H1 (cell line): ENCODE measurements around the gene FAM72B. TPM values are rescaled to one million over a fixed set of nuclear protein-coding genes. Genes with fewer than 3 reads are reported as not detected.
"Not testable (repeated sequence)": the region's sequence is repeated elsewhere in the genome, so short reads cannot be mapped to it uniquely, and the experiment has no call there.

Experiments used
- CTCF ChIA-PET: fragments of 300-600 bp; sonication (Branson Sonifier 250); formaldehyde crosslinking; loops from one replicate; lab custom pipeline; 2021; ENCODE audit not compliant: partially characterized antibody; lab: Charles Lee
- POLR2A ChIA-PET: fragments of 300-600 bp; sonication (Branson Sonifier 250); formaldehyde crosslinking; loops from one replicate; lab custom pipeline; 2021; ENCODE audit warnings: inconsistent platforms; ENCODE audit not compliant: partially characterized antibody; lab: Charles Lee
- DNase-seq, 2 experiments: peaks; one replicate each; pipeline versions ENCODE4 v3.0.0 to v3.0.0-alpha.2; 2010 to 2022; ENCODE audit warnings: low spot score in 2 of 2, low read depth in 1 of 2, mixed read lengths in 1 of 2
- FAIRE-seq: peaks from 2 replicates; lab custom pipeline; 2011; peaks lifted over from hg19 to GRCh38; lab: Jason Lieb, UNC
- H2AFZ ChIP-seq: 2 replicates; pipeline ENCODE4 v1.8.1; 2012; ENCODE audit warnings: low read length, inconsistent platforms
- H2AK5ac ChIP-seq: 2 replicates; pipeline ENCODE4 v1.6.1; 2013; ENCODE audit warnings: low read depth, low read length
- H2BK120ac ChIP-seq: replicated peaks from 2 replicates; pipeline ENCODE3; 2013; ENCODE audit warnings: low read depth, low read length, inconsistent platforms
- H2BK12ac ChIP-seq: 2 replicates; pipeline ENCODE4 v1.6.1; 2013; ENCODE audit warnings: low read depth, low read length
- H2BK15ac ChIP-seq: 2 replicates; pipeline ENCODE4 v1.6.1; 2013; ENCODE audit warnings: low read length
- H2BK20ac ChIP-seq: 2 replicates; pipeline ENCODE4 v1.6.1; 2013; ENCODE audit warnings: low read length
- H2BK5ac ChIP-seq: 2 replicates; pipeline ENCODE4 v1.6.1; 2013; ENCODE audit warnings: low read depth, low read length
- H3K14ac ChIP-seq: 2 replicates; pipeline ENCODE4 v1.6.1; 2013; ENCODE audit warnings: inconsistent platforms; ENCODE audit not compliant: insufficient read length
- H3K18ac ChIP-seq: 2 replicates; pipeline ENCODE4 v1.6.1; 2013; ENCODE audit warnings: low read length; ENCODE audit errors: extremely low read depth
- H3K23ac ChIP-seq: 2 replicates; pipeline ENCODE4 v1.6.1; 2013; ENCODE audit warnings: inconsistent platforms; ENCODE audit not compliant: insufficient read length
- H3K23me2 ChIP-seq: 2 replicates; pipeline ENCODE4 v1.6.1; 2013; ENCODE audit warnings: low read depth, low read length
- H3K27ac ChIP-seq: 2 replicates; pipeline ENCODE4 v1.6.1; 2011; ENCODE audit warnings: low read depth, low read length, inconsistent platforms
- H3K27me3 ChIP-seq, 4 experiments: replicated peaks in 1 of 4; 1 replicate in 1 of 4; 2 replicates in 3 of 4; pipeline versions ENCODE4 v1.6.1 to v1.8.1; 2011 to 2013; ENCODE audit warnings: low read length in 3 of 4, mild to moderate bottlenecking in 3 of 4, inconsistent platforms in 2 of 4, mixed read lengths in 2 of 4, moderate library complexity in 1 of 4; ENCODE audit not compliant: control insufficient read depth in 3 of 4, insufficient read depth in 3 of 4; ENCODE audit errors: extremely low read depth in 1 of 4
- H3K36me3 ChIP-seq, 4 experiments: 2 replicates each; pipeline versions ENCODE4 v1.6.1 to v1.8.1; 2011 to 2013; ENCODE audit warnings: mild to moderate bottlenecking in 4 of 4, low read length in 3 of 4, moderate library complexity in 2 of 4, control low read depth in 1 of 4, inconsistent platforms in 1 of 4; ENCODE audit not compliant: insufficient read depth in 4 of 4, control insufficient read depth in 2 of 4
- H3K4ac ChIP-seq: replicated peaks from 2 replicates; pipeline ENCODE3; 2013; ENCODE audit warnings: low read length, low read depth, mixed read lengths, inconsistent platforms; ENCODE audit not compliant: insufficient read length
- H3K4me1 ChIP-seq, 4 experiments: replicated peaks in 1 of 4; 1 replicate in 1 of 4; 2 replicates in 3 of 4; pipeline versions ENCODE4 v1.6.1 to v1.8.1; 2011 to 2013; ENCODE audit warnings: low read length in 3 of 4, inconsistent platforms in 2 of 4, mixed read lengths in 1 of 4; ENCODE audit not compliant: insufficient read depth in 4 of 4, control insufficient read depth in 3 of 4
- H3K4me2 ChIP-seq, 2 experiments: 2 replicates each; pipeline versions ENCODE4 v1.6.1 to v1.8.1; 2011 to 2013; ENCODE audit warnings: low read depth in 2 of 2, low read length in 2 of 2, control low read depth in 1 of 2, inconsistent platforms in 1 of 2, mild to moderate bottlenecking in 1 of 2; ENCODE audit not compliant: insufficient read depth in 1 of 2
- H3K4me3 ChIP-seq, 4 experiments: fragments of 200-600, 300-600 bp in 1 of 4; sonication (generic), shearing (Covaris generic), sonication (Bioruptor Twin) in 1 of 4; 2 replicates each; pipeline versions ENCODE4 v1.5.1 to v1.8.1; 2011 to 2016; ENCODE audit warnings: low read length in 4 of 4, low read depth in 3 of 4, control low read depth in 2 of 4, inconsistent platforms in 2 of 4, mild to moderate bottlenecking in 2 of 4, mixed read lengths in 1 of 4, moderate library complexity in 1 of 4; ENCODE audit not compliant: insufficient read depth in 2 of 4; ENCODE audit errors: extremely low read depth in 1 of 4
- H3K56ac ChIP-seq: replicated peaks from 2 replicates; pipeline ENCODE3; 2013; ENCODE audit warnings: low read depth, mild to moderate bottlenecking, mixed read lengths, low read length, inconsistent platforms; ENCODE audit not compliant: insufficient read length
- H3K79me1 ChIP-seq: 2 replicates; pipeline ENCODE4 v1.6.1; 2013; ENCODE audit warnings: low read depth, low read length, control low read depth
- H3K79me2 ChIP-seq, 2 experiments: 2 replicates each; pipeline versions ENCODE4 v1.6.1 to v1.8.1; 2012 to 2013; ENCODE audit warnings: low read length in 2 of 2, mild to moderate bottlenecking in 2 of 2, inconsistent platforms in 1 of 2; ENCODE audit not compliant: insufficient read depth in 2 of 2, control insufficient read depth in 1 of 2
- H3K9ac ChIP-seq, 4 experiments: replicated peaks in 1 of 4; 1 replicate in 1 of 4; 2 replicates in 3 of 4; pipeline versions ENCODE4 v1.6.1 to v1.8.1; 2011 to 2013; ENCODE audit warnings: low read depth in 3 of 4, low read length in 3 of 4, control low read depth in 2 of 4, mild to moderate bottlenecking in 2 of 4, moderate library complexity in 2 of 4, inconsistent platforms in 1 of 4; ENCODE audit errors: extremely low read depth in 1 of 4
- H3K9me3 ChIP-seq, 2 experiments: 2 replicates each; pipeline versions ENCODE4 v1.6.1 to v1.8.1; 2012 to 2013; ENCODE audit warnings: mild to moderate bottlenecking in 2 of 2, moderate library complexity in 2 of 2, control low read depth in 1 of 2, inconsistent platforms in 1 of 2, low read depth in 1 of 2, low read length in 1 of 2, mixed read lengths in 1 of 2; ENCODE audit not compliant: insufficient read depth in 2 of 2
- H4K20me1 ChIP-seq, 2 experiments: replicated peaks in 1 of 2; 2 replicates each; pipeline versions ENCODE3 to v1.8.1; 2011 to 2013; ENCODE audit warnings: inconsistent platforms in 2 of 2, low read length in 2 of 2, mild to moderate bottlenecking in 1 of 2; ENCODE audit not compliant: insufficient read depth in 2 of 2, control insufficient read depth in 1 of 2
- H4K5ac ChIP-seq: 2 replicates; pipeline ENCODE4 v1.6.1; 2013; ENCODE audit warnings: low read length, low read depth, mixed read lengths, inconsistent platforms; ENCODE audit not compliant: insufficient read length
- H4K8ac ChIP-seq: 2 replicates; pipeline ENCODE4 v1.8.0; 2013; ENCODE audit warnings: mild to moderate bottlenecking, moderate library complexity, low read length, inconsistent platforms; ENCODE audit not compliant: insufficient read depth; ENCODE audit errors: extremely low read depth
- H4K91ac ChIP-seq: replicated peaks from 2 replicates; pipeline ENCODE3; 2013; ENCODE audit warnings: low read length, mixed read lengths, inconsistent platforms; ENCODE audit not compliant: insufficient read length
- WGBS, 2 experiments: shearing (Covaris generic) in 1 of 2; methylation state at CpG; one replicate each; pipeline versions ENCODE4 v1.1.6 to v1.1.7; 2013 to 2015; ENCODE audit warnings: low lambda C conversion rate in 2 of 2, mixed read lengths in 2 of 2, inconsistent platforms in 1 of 2, low coverage in 1 of 2, missing lambda C conversion rate in 1 of 2; ENCODE audit not compliant: insufficient replicate concordance in 2 of 2, insufficient coverage in 1 of 2, insufficient read length in 1 of 2; ENCODE audit errors: extremely low coverage in 1 of 2, missing lambda C conversion rate in 1 of 2; 5-methylcytosine and 5-hydroxymethylcytosine counted together
- polyA plus RNA-seq, 7 experiments: library from polyadenylated mRNA; depleted of rRNA in 3 of 7; stranded (reverse) in 5 of 7; unstranded in 2 of 7; fragments of >200 nt in 5 of 7; fragments of 200-250 nt in 2 of 7; gene quantifications; 1 replicate in 5 of 7; 2 replicates in 1 of 7; 4 replicates in 1 of 7; pipeline versions ENCODE4 v1.2.1 to v1.2.3, GENCODE V29; 2011 to 2013; ENCODE audit warnings: missing spikeins in 2 of 7, mixed read lengths in 2 of 7
- total RNA-seq: library from RNA; stranded (reverse); fragmentation: NEBNext Ultra II Directional; extraction: Animal tissue kit (Norgen Biotek cat#: 25700); gene quantifications from 2 replicates; pipeline ENCODE4 v1.2.1, GENCODE V29; 2021

The FAM72B gene
- total and polyA plus RNA-seq, 2 of the 8 experiments (the other 6 are each of a cell fraction or from before 2014, with no cell fraction given), result 7.7 to 20.7 TPM

- H3K27ac ChIP-seq, H2AFZ ChIP-seq, H3K27me3 ChIP-seq, H2BK120ac ChIP-seq, H2AK5ac ChIP-seq, H3K23ac ChIP-seq, H4K8ac ChIP-seq, H3K9ac ChIP-seq, H2BK20ac ChIP-seq, FAIRE-seq, H3K18ac ChIP-seq, H3K79me2 ChIP-seq, H2BK12ac ChIP-seq, H3K79me1 ChIP-seq, H3K23me2 ChIP-seq, H3K4me3 ChIP-seq, H2BK5ac ChIP-seq, H3K4me1 ChIP-seq, H3K4ac ChIP-seq, H3K56ac ChIP-seq, CTCF ChIA-PET, H3K36me3 ChIP-seq, H4K91ac ChIP-seq, H3K9me3 ChIP-seq, H3K4me2 ChIP-seq, H4K5ac ChIP-seq, DNase-seq, H3K14ac ChIP-seq, H4K20me1 ChIP-seq, POLR2A ChIA-PET, H2BK15ac ChIP-seq: not testable (repeated sequence)
- no CpG with 5 or more reads among the region's 2 CpGs for WGBS, 2 experiments
Observed at GRCh38 chr1:121157609-121158008, 26.5 kb downstream of the FAM72B start.

GRCh38 chr1:121156958-121157603 lies 27.1 kb downstream of the FAM72B start:
- H3K36me3 ChIP-seq, H3K56ac ChIP-seq, DNase-seq, H3K23ac ChIP-seq, H4K8ac ChIP-seq, H3K14ac ChIP-seq, H2BK12ac ChIP-seq, H4K20me1 ChIP-seq, H3K9ac ChIP-seq, H2BK5ac ChIP-seq, H2BK120ac ChIP-seq, H3K4ac ChIP-seq, POLR2A ChIA-PET, H2AK5ac ChIP-seq, H3K9me3 ChIP-seq, H3K23me2 ChIP-seq, H3K79me2 ChIP-seq, CTCF ChIA-PET, H3K79me1 ChIP-seq, H4K91ac ChIP-seq, H2BK20ac ChIP-seq, H2AFZ ChIP-seq, H3K4me1 ChIP-seq, H3K18ac ChIP-seq, H3K27ac ChIP-seq, H3K4me3 ChIP-seq, FAIRE-seq, H3K27me3 ChIP-seq, H2BK15ac ChIP-seq, H4K5ac ChIP-seq, H3K4me2 ChIP-seq: not testable (repeated sequence)
- no CpG with 5 or more reads among the region's 4 CpGs for WGBS, 2 experiments
